ENCODE results near the gene GHDC. TPM values are rescaled to one million over a fixed set of nuclear protein-coding genes. Genes with fewer than 3 reads are reported as not detected.

GHDC gene
- total RNA-seq, 4 donors from 2014 or later: 13.2 to 71.4 (median 44.3) TPM

- H3K4me1 ChIP-seq: peaks cover 0 to 39% (median 25%) of the 10 kb centered on the region in 4 donors
- TF ChIP-seq POLR2A (IDR thresholded peaks at IDR 0.05) (no peak), CTCF (IDR thresholded peaks at IDR 0.05) (no peak)
- no peaks in the 10 kb centered on the region for H3K9me3 ChIP-seq
- no peaks in the 10 kb centered on the region for H3K36me3 ChIP-seq
- DNase-seq: no peak
- peak overlapping the region; percentile 48 to 64 (median 60) for H3K4me3 ChIP-seq
- peaks cover 0 to 14% of the 10 kb centered on the region in 2 donors for H3K27me3 ChIP-seq
- H3K27ac ChIP-seq: peak overlapping the region; percentile 70 to 88 (median 85)
These were observed 11.2 kb downstream of the GHDC start for GRCh38 chr17:42182927-42183734.

- Histone ChIP-seq H3K36me3 (no peaks in the 10 kb centered on the region), H3K4me1 (peaks cover 0 to 39% (median 25%) of the 10 kb centered on the region in 4 donors), H3K27me3 (peaks cover 0 to 14% of the 10 kb centered on the region in 2 donors), H3K9me3 (no peaks in the 10 kb centered on the region), H3K4me3 (no peak overlapping the region), H3K27ac (no peak overlapping the region)
- DNase-seq: no peak
- TF ChIP-seq CTCF (IDR thresholded peaks at IDR 0.05) (no peak), POLR2A (IDR thresholded peaks at IDR 0.05) (no peak)
These were observed 12.5 kb downstream of the GHDC start for GRCh38 chr17:42181851-42182207.

- H3K4me3 ChIP-seq: peak within 1 kb of the TSS; percentile 34 to 56 (median 47)
- DNase-seq: peak; percentile 81 to 92 (median 85)
- H3K4me1 ChIP-seq: peaks cover 0 to 39% (median 25%) of the 10 kb centered on the region in 4 donors
- H3K27ac ChIP-seq: peak within 1 kb of the TSS in 1 of 4 donors; percentile 10
- TF ChIP-seq CTCF (IDR thresholded peaks at IDR 0.05): peak; percentile 39 to 69 (median 66)
- TF ChIP-seq POLR2A (IDR thresholded peaks at IDR 0.05): no peak
- peaks cover 0 to 14% of the 10 kb centered on the region in 2 donors for H3K27me3 ChIP-seq
- no peaks in the 10 kb centered on the region for H3K36me3 ChIP-seq
- H3K9me3 ChIP-seq: no peaks in the 10 kb centered on the region
These were observed 13.1 kb downstream of the GHDC start, which contains the start of gene KCNH4 for GRCh38 chr17:42180922-42181850. KCNH4 (minus strand) TSS chr17:42181142; CDS start chr17:42180945, 197 bp downstream.

GRCh38 chr17:42180411-42180921 is 13.8 kb downstream of the GHDC start:
- Histone ChIP-seq H3K4me3 (peak overlapping the region; percentile 34 to 56 (median 47)), H3K27me3 (peaks cover 0 to 14% of the 10 kb centered on the region in 2 donors), H3K27ac (no peak overlapping the region), H3K9me3 (no peaks in the 10 kb centered on the region), H3K4me1 (peaks cover 0 to 39% (median 25%) of the 10 kb centered on the region in 4 donors), H3K36me3 (no peaks in the 10 kb centered on the region)
- DNase-seq: no peak
- TF ChIP-seq CTCF (IDR thresholded peaks at IDR 0.05): no peak

GRCh38 chr17:42179911-42180410 is 14.3 kb downstream of the GHDC start:
- peaks cover 0 to 36% (median 25%) of the 10 kb centered on the region in 4 donors for H3K4me1 ChIP-seq
- peaks cover 0 to 14% of the 10 kb centered on the region in 2 donors for H3K27me3 ChIP-seq
- H3K27ac ChIP-seq: no peak overlapping the region
- H3K4me3 ChIP-seq: peak overlapping the region in 1 of 4 donors; percentile 56
- no peak for DNase-seq
- H3K9me3 ChIP-seq: no peaks in the 10 kb centered on the region
- no peaks in the 10 kb centered on the region for H3K36me3 ChIP-seq
- TF ChIP-seq CTCF (IDR thresholded peaks at IDR 0.05): no peak
- no peak for TF ChIP-seq POLR2A (IDR thresholded peaks at IDR 0.05)

Measured in Peyer's patch (tissue), 4 donors.